Mucosa of descending colon (tissue), 3 donors: ENCODE data around the gene TUBA1A. TPM values are rescaled to one million over a fixed set of nuclear protein-coding genes. Genes with fewer than 3 reads are reported as not detected.
"Not testable (repeated sequence)": the region's sequence is repeated elsewhere in the genome, so short reads cannot be mapped to it uniquely, and the experiment has no call there.

Source experiments
- ATAC-seq: fragments of 200-7000 bp; cut with Tn5 transposase; one replicate; pipeline ENCODE4 v1.9.1; 2020; ENCODE audit warnings: mild to moderate bottlenecking, moderate library complexity
- DNase-seq, 3 donors: peaks; one replicate each; pipeline ENCODE4 v3.0.0-alpha.2; 2020
- H3K36me3 ChIP-seq: fragments of 200-600 bp; one replicate; pipeline ENCODE4 v1.8.0; 2021; ENCODE audit warnings: low read depth, mild to moderate bottlenecking
- H3K4me1 ChIP-seq: fragments of 200-600 bp; one replicate; pipeline ENCODE4 v1.8.0; 2021; ENCODE audit warnings: low read depth, mild to moderate bottlenecking
- H3K4me3 ChIP-seq: fragments of 200-600 bp; one replicate; pipeline ENCODE4 v1.8.0; 2021; ENCODE audit warnings: mild to moderate bottlenecking
- H3K9me3 ChIP-seq: fragments of 200-600 bp; one replicate; pipeline ENCODE4 v1.8.0; 2021; ENCODE audit warnings: mild to moderate bottlenecking
- CTCF ChIP-seq: fragments of 200-600 bp; IDR thresholded peaks from one replicate; pipeline ENCODE4 v1.8.0; 2022; ENCODE audit warnings: antibody characterized with exemption, mild to moderate bottlenecking
- intact Hi-C, 2 donors: fragments of 100-400 bp; cut with DNase I in 1 of 2; cut with micrococcal nuclease in 1 of 2; formaldehyde crosslinking; loops; one replicate each; pipeline versions ENCODE4 v1.11.0 to v1.11.1; 2022; cut with DNase I, micrococcal nuclease
- total RNA-seq, 3 donors: library from RNA; stranded (reverse); fragmentation: NEBNext Ultra II Directional in 2 of 3; extraction: Animal tissue kit (Norgen Biotek cat#: 25700) in 2 of 3; gene quantifications; one replicate each; pipeline versions ENCODE4 v1.2.1 to v1.2.4, GENCODE V29; 2021 to 2023
- donor health status: DM: no; HTN: no; CAD: no; lungs with moderate emphysema.
- donor health status: DM: no; HTN: no; CAD: no.
- donor health status: DM: no; HTN: yes; CAD: no.

TUBA1A gene
- total RNA-seq, 3 donors from 2014 or later = 20.5 to 295 (median 64.4) TPM

- no peaks in the 10 kb centered on the region for H3K36me3 ChIP-seq
- H3K9me3 ChIP-seq = no peaks in the 10 kb centered on the region
- TF ChIP-seq CTCF = no peak
- no peak overlapping the region for H3K4me3 ChIP-seq
- no peak for DNase-seq
- peaks cover 3% of the 10 kb centered on the region for H3K4me1 ChIP-seq
- intact Hi-C loops = no loop called here
- no peak for ATAC-seq
Observed at GRCh38 chr12:49212572-49212971, 23.7 kb upstream of the TUBA1A start.

GRCh38 chr12:49210703-49211102, 21.8 kb upstream of the TUBA1A start:
- intact Hi-C loops, ATAC-seq, DNase-seq: not testable (repeated sequence)

GRCh38 chr12:49208676-49209075, 19.8 kb upstream of the TUBA1A start:
- TF ChIP-seq CTCF = no peak
- ATAC-seq (no peak), DNase-seq (no peak)
- Histone ChIP-seq H3K4me1 (no peaks in the 10 kb centered on the region), H3K9me3 (no peaks in the 10 kb centered on the region), H3K4me3 (no peak overlapping the region), H3K36me3 (no peaks in the 10 kb centered on the region)
- intact Hi-C loops = no loop called here

More at GRCh38 chr12:49210703-49211102, 21.8 kb upstream of the TUBA1A start:
- H3K9me3 ChIP-seq, H3K36me3 ChIP-seq, H3K4me3 ChIP-seq, H3K4me1 ChIP-seq: not testable (repeated sequence)

GRCh38 chr12:49208146-49208545, 19.3 kb upstream of the TUBA1A start:
- Histone ChIP-seq H3K36me3 (no peaks in the 10 kb centered on the region), H3K4me3 (no peak overlapping the region), H3K9me3 (no peaks in the 10 kb centered on the region), H3K4me1 (no peaks in the 10 kb centered on the region)
- ATAC-seq (no peak), DNase-seq (no peak)
- intact Hi-C loops = no loop called here
- TF ChIP-seq CTCF = no peak

- no peak for DNase-seq
- no peak for TF ChIP-seq CTCF
Observed at GRCh38 chr12:49206389-49206788, 17.5 kb upstream of the TUBA1A start.

GRCh38 chr12:49201595-49202295, 12.9 kb upstream of the TUBA1A start:
- peaks cover 6% of the 10 kb centered on the region for H3K4me1 ChIP-seq
- peak; percentile 87 for ATAC-seq
- TF ChIP-seq CTCF = no peak
- no peak for DNase-seq
- H3K9me3 ChIP-seq = no peaks in the 10 kb centered on the region
- no peaks in the 10 kb centered on the region for H3K36me3 ChIP-seq
- intact Hi-C loops = no loop called here
- no peak overlapping the region for H3K4me3 ChIP-seq

More at GRCh38 chr12:49206389-49206788, 17.5 kb upstream of the TUBA1A start:
- Histone ChIP-seq H3K4me1 (peaks cover 6% of the 10 kb centered on the region), H3K9me3 (no peaks in the 10 kb centered on the region), H3K4me3 (no peak overlapping the region), H3K36me3 (no peaks in the 10 kb centered on the region)
- ATAC-seq = no peak
- intact Hi-C loops = no loop called here
